ENCODE data around the gene MAPK11.

MAPK11 gene

DNA sequence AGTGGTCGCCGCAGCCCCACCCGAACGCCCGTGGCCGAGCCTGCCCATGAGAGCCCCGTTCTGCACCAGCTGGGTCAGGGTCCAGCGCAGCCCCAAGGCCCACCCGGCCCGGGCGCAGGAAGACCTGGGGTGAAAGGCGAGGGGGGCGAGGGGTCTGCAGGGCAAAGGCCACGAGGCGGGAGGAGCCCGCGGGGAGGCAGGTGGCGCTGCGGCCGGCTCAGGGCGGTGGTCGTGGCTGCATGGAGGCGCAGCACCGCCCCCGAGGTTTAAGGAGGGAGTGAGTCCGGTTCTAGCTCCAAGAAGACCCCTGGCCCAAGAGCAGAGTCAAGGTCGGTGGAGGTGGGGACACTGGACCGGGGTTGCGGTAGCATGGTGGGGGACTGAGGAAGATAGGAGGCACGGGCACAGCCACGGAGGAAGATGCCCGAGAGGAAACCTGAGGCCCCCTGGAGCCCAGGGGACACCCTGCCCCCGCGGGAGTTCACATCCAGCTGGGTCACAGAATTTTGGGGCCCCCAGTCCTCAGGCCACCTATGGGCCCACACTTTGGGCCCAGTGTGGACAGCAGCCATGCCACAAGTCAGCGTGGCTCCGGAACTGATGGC lies 18.6 kb downstream of the MAPK11 start:
- Histone ChIP-seq H3K36me3 (ENCODE audit: insufficient read depth, low read length) (no peaks in the 10 kb centered on the region), H3K4me1 (ENCODE audit: insufficient read depth, low read length) (no peaks in the 10 kb centered on the region), H3K9me3 (ENCODE audit: control insufficient read depth, insufficient read depth, low read length) (no peaks in the 10 kb centered on the region), H3K9ac (ENCODE audit: low read depth, low read length) (peak overlapping the region; percentile 83; the same call in 1 of the 2 replicates)

DNA sequence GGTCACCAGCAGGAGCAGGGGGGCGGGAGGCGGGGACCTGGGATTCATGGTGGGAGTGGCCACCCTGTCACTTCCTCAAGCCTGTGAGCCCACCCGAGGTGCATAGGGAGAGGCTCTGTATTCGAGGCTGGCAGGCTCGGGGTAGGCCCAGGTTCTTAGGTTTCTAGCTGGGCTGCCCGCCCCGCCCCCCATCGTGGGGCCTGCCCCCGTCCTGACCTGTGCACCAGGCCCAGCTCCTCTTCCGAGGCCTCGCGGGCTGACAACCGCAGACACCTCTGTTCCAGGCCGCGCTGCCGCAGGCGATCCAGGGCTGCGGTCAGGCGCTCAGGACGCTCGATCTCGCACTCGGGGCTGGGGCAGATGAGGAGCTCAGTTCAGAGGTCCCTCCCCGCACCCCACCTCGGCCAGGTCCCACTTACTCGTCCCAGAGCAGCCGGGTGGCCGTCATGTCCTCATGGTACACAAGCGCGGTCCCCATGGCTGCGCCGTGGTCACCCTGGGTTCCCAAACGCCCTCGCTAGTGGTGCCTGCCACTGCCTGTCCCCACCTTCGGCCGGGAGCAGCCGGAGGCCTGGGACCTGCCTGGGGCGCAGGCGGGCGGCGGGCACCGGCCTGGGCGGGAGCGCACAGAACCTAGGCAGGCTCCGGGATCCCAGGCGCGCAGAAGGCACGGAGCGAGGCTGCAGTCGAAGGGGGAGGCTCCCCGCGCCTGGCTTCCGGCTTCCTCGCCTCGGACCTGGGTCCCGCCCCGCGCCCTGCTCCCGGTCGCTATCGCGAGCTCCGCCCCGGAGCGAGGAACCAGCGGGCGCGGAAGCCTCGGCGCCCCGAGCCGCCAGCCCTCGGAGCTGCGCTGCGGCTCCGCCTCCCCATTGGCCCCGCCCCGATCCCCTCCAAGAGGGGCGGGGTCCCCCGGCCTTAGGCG lies 19.4 kb downstream of the MAPK11 start, which contains the start of gene HDAC10:
HDAC10 (minus strand) TSS at position 711 of the 922 bp plus-strand sequence; CDS start at position 478, 233 bp downstream.
- H3K9me3 ChIP-seq (ENCODE audit: control insufficient read depth, insufficient read depth, low read length) = no peaks in the 10 kb centered on the region
- H3K9ac ChIP-seq (ENCODE audit: low read depth, low read length) = peak within 1 kb of the TSS; percentile 83
- no peaks in the 10 kb centered on the region for H3K36me3 ChIP-seq (ENCODE audit: insufficient read depth, low read length)
- H3K4me1 ChIP-seq (ENCODE audit: insufficient read depth, low read length) = no peaks in the 10 kb centered on the region

DNA sequence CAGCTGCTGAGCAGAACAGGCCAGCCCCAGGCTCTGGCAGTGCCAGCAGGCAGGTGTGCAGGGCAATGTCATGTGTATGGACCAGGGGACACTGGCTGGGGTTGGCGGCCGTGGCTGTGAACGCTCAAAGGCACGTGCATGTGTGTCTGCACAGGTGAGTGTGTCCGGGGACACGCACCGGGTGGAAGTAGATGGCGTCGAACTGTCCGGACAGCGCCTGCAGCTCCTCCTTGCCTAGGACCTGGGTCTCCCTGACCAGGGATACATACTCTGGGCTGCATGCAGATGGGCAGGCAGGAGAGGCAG lies 20.0 kb downstream of the MAPK11 start:
- Histone ChIP-seq H3K4me1 (ENCODE audit: insufficient read depth, low read length) (no peaks in the 10 kb centered on the region), H3K9ac (ENCODE audit: low read depth, low read length) (peak overlapping the region; percentile 83; the same call in 1 of the 2 replicates), H3K9me3 (ENCODE audit: control insufficient read depth, insufficient read depth, low read length) (no peaks in the 10 kb centered on the region), H3K36me3 (ENCODE audit: insufficient read depth, low read length) (no peaks in the 10 kb centered on the region)

DNA sequence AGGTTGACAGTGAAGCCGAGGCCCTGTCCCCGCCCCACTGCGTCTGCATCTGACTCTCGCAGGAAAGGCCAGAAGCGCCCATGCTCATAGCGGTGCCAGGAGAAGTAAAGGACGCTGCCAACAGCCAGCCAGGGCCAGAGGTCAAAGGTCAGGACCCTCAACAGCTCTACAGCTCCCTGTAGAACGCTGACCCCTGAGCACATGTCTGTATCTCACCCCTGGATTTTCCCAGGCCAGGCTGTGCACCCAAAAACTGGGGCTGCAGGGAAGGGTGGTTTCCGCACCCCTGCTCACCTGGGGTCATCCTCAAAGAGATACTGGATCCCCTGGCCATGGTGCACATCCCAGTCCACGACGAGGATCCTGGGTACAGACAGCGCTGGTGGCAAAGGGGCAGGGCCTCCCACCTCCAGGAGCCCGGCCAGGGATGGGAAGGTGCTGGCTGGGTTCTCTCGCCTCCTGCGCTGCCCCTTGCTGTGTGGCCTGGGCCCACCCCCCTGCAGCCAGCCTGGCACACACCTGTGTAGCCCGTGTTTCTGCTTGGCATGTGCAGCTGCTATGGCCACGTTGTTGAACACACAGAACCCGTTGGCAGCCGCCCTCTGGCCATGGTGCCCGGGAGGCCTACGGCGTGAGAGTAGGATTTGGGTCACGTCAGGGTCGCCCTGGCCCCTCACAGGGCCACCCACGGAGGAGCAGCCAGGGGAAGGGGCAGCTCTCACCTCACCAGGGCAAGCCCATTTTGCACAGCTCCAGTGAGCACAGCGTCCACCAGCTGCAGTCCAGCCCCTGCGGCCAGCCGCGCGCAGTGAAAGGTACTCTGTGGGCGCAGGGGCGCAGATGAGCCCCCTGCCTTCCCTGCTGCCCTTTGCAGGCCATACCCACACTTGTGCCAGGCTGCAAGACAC lies 20.6 kb downstream of the MAPK11 start:
- Histone ChIP-seq H3K9ac (ENCODE audit: low read depth, low read length) (no peak overlapping the region), H3K4me1 (ENCODE audit: insufficient read depth, low read length) (no peaks in the 10 kb centered on the region), H3K36me3 (ENCODE audit: insufficient read depth, low read length) (no peaks in the 10 kb centered on the region), H3K9me3 (ENCODE audit: control insufficient read depth, insufficient read depth, low read length) (no peaks in the 10 kb centered on the region)

DNA sequence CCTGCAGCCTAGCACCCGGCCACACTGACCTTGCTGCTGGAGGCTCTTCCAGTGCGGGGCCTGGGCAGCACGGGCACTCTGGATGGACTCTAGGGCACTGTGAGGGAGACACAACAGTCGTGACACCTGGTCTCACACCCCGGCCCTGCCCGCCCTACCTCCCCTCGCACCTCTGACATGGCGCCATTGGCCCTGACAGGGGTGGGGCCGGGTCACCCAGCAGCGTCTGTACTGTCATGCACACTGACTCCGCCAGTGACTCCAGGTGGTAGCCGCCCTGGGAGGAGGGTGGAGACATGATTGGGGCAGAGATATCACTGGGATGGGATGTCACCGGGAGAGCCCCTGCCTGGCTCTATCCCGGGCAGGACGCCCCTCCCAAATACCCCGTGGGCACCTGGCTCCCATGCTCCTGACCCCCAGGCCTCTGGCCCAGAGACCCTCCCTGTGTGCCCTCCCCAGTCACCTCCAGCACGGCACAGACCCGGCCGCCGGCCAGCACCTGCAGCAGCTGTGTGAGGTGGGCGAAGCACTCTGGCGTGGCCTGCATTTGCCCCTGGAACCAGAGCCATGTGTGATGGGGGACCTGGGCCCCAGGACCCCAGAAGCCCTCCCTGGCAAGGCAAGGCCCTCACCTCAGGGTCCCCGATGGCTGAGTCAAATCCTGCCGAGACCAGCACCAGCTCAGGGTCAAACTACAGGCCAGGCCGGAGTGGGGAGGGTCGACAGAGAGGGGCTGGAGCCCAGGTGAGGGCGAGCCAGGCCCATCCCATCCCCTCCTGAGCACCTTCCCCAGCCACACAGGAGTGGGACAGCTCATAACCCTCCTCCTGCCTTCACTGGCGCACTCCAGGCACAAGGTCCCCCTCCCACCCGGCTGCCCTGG lies 21.7 kb downstream of the MAPK11 start:
- H3K9me3 ChIP-seq (ENCODE audit: control insufficient read depth, insufficient read depth, low read length) = no peaks in the 10 kb centered on the region
- H3K36me3 ChIP-seq (ENCODE audit: insufficient read depth, low read length) = no peaks in the 10 kb centered on the region
- H3K9ac ChIP-seq (ENCODE audit: low read depth, low read length) = no peak overlapping the region
- H3K4me1 ChIP-seq (ENCODE audit: insufficient read depth, low read length) = no peaks in the 10 kb centered on the region

DNA sequence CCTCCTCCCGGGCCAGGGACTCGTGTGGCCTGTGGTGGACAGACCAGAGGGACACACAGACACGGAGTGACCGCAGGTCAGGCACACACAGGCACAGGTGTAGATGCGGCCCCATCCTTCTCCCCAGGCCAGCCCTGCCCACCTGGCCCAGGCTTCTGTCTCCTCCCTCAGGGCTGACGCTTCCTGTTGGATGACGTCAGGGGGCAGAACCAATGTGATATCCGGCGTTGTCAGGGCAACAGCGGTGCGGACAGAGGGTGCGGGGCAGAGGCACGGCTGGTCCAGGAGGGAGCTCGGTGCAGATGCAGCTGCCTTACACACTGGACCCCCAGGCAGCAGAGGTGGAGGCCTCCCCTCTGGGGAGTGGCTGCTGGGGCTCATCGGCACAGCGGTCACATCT lies 22.4 kb downstream of the MAPK11 start:
- H3K4me1 ChIP-seq (ENCODE audit: insufficient read depth, low read length) = no peaks in the 10 kb centered on the region
- no peaks in the 10 kb centered on the region for H3K36me3 ChIP-seq (ENCODE audit: insufficient read depth, low read length)
- H3K9ac ChIP-seq (ENCODE audit: low read depth, low read length) = no peak overlapping the region
- no peaks in the 10 kb centered on the region for H3K9me3 ChIP-seq (ENCODE audit: control insufficient read depth, insufficient read depth, low read length)

DNA sequence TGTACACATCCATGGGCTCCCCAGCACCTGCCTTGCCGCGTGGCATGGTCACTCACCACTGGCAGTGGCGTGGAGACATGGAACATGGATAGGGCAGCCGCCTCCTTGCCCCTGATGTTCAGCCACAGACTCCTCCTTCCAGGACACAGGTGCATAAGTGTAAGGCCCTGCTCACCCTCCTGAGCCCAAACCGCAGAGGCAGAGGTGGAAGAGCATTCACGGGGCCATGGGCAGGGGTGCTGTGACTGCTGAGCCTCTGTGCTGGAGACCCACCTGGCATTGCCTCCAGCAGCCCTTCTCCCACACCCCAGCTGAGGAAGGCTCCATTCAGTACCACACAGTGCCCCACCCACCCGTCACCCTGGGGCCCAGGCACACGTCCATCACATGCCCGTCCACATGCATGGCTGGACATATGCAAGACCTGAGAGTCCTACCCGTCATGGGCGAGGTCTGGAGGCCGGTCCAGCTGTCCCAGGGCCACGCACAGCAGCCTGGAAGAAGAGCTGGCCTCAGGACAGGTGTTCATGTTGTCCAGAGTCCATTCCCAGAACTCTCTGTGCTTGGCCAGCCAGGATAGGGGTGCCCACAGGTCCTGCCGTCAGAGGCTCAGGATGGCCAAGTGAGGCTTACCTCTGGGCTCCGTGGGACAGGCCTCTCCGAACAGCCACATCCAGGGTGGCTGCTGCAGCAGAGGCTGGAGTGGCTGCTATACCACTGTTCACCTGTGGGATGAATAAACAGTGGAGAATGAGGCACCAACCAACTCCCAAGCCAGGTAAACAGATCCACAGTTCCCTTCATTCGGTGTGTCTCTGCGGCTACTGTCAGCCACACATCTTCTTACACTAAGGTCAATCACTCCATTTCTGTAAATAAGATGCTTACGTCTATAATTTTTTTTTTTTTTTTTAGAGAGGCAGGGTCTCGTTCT lies 23.7 kb downstream of the MAPK11 start:
- H3K9ac ChIP-seq (ENCODE audit: low read depth, low read length) = no peak overlapping the region
- no peaks in the 10 kb centered on the region for H3K36me3 ChIP-seq (ENCODE audit: insufficient read depth, low read length)
- H3K4me1 ChIP-seq (ENCODE audit: insufficient read depth, low read length) = no peaks in the 10 kb centered on the region
- H3K9me3 ChIP-seq (ENCODE audit: control insufficient read depth, insufficient read depth, low read length) = no peaks in the 10 kb centered on the region

DNA sequence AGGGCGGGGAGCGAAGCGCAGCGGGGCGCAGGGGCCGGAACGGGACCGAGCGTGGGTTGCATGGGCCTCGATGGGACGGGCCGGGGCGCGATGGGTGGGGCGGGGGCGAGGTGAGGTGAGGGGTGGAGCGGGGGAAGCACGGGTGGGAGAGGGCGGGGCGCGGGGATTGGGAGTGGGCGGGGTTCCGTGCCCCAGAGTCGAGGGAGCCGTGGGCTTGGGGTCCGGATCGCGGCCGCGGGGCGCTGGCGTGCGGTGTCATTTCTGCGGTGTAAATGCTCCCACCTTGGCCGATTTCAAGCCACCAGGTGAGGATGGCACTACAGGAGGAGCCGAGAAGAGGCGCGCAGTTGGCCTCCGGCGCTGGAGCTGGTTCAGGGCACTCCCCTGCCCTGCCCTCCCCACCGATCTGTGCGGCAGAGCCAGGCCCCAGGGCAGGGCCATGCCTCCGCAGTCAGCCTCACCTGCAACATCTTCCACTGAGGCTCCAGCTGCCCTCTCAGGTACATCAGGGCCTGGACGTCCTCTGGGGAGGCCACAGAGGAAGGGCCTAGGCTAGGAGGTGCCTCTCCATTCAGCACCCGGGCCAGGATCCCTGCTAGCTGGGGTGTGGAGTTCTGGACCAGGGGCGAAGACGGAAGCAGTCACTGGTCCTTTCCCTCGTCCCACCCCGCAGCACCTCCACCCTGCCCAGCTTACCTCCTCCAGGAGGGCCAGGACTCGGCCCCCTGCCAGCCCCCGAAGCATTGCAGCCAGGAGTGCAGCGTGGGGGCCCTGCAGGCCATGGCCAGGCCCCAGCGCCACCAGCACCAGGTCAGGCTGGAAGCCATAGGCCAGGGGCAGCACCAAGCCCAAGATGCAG lies 24.7 kb downstream of the MAPK11 start:
- Histone ChIP-seq H3K9ac (ENCODE audit: low read depth, low read length) (peak overlapping the region; percentile 100), H3K36me3 (ENCODE audit: insufficient read depth, low read length) (0 out of 2 replicates have a peak, but pooled peaks cover under 1% of the 10 kb centered on the region), H3K9me3 (ENCODE audit: control insufficient read depth, insufficient read depth, low read length) (no peaks in the 10 kb centered on the region), H3K4me1 (ENCODE audit: insufficient read depth, low read length) (no peaks in the 10 kb centered on the region)

DNA sequence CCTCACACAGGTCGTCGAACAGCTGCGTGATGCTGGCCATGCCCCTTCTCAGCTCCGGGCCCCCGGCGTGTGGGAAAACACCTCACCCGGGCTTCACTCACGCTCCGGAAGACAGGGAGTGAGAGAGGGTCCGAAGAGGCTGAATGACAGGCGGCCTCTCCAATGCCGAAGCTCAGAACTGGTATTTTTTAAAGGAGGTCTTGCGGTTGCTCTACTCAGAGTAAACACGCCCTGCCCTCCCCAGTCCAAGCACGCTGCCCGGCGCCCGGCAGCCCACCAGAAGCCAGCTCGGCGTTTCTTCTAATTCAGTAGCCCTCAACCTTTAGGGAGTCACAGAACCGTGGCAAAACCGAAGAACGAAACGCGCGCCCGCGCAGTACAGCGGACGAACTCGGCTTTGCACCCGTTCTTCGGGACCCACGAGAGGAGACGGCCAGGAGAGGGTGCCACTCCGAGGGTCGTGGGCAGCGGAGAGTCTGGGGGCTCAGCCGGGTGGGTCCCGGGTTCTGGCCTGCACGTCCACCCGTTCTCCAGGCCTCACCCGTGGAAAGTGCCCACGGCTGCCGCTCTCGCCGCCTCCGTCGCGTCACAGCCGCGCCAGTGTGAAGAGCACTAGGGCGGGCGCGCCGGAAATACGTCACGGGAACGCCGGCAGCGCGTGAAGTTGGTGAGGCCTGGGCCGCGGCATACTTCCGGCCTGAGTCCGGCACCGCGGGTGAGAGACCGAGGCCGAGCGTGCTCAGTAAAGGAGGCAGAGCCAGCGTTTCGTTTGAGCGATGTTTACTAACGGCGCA lies 25.6 kb downstream of the MAPK11 start, which contains the start of gene TUBGCP6:
TUBGCP6 (minus strand) TSS at position 604 of the 794 bp plus-strand sequence; CDS start at position 40, 564 bp downstream.
- Histone ChIP-seq H3K9ac (ENCODE audit: low read depth, low read length) (peak within 1 kb of the TSS; percentile 100), H3K36me3 (ENCODE audit: insufficient read depth, low read length) (0 out of 2 replicates have a peak, but pooled peaks cover 4% of the 10 kb centered on the region), H3K4me1 (ENCODE audit: insufficient read depth, low read length) (no peaks in the 10 kb centered on the region), H3K9me3 (ENCODE audit: control insufficient read depth, insufficient read depth, low read length) (no peaks in the 10 kb centered on the region)

DNA sequence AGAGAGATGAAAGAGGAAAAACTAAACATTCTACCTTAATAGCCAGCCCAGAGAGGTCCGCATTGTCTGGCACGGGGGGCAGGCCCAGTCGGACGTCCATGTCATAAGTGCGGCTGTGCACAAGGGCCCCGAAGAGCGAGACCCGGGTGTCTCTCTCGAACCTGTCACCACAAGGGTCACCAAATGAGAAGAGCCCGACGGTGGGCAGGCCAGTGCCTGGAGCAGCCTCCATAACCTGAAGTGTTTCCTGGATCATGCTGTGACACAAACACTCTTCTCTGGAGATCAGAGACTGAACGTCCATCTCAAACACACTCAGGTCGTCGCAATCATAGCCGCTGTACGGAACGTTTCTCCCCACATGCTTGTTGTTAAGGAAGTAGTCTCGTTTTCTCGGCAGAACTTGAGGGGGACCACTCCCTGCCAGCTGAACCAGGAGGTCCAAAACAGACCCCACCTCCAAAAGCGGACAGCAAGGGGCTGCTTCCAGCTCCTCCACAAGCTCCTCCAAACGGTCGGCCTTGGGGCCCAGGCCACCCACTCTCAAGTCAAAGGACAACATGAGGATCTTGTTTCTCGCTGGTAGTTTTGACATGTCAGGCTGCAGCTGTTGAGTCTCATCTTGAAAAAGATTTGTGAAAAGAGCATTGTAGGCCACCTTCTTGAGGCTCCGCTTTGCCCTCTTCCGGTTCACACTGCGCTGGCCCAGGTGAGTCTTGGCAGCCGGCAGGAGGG lies 26.3 kb downstream of the MAPK11 start:
- Histone ChIP-seq H3K36me3 (ENCODE audit: insufficient read depth, low read length) (0 out of 2 replicates have a peak, but pooled peaks cover 4% of the 10 kb centered on the region), H3K9ac (ENCODE audit: low read depth, low read length) (peak overlapping the region; percentile 100), H3K9me3 (ENCODE audit: control insufficient read depth, insufficient read depth, low read length) (no peaks in the 10 kb centered on the region), H3K4me1 (ENCODE audit: insufficient read depth, low read length) (no peaks in the 10 kb centered on the region)

DNA sequence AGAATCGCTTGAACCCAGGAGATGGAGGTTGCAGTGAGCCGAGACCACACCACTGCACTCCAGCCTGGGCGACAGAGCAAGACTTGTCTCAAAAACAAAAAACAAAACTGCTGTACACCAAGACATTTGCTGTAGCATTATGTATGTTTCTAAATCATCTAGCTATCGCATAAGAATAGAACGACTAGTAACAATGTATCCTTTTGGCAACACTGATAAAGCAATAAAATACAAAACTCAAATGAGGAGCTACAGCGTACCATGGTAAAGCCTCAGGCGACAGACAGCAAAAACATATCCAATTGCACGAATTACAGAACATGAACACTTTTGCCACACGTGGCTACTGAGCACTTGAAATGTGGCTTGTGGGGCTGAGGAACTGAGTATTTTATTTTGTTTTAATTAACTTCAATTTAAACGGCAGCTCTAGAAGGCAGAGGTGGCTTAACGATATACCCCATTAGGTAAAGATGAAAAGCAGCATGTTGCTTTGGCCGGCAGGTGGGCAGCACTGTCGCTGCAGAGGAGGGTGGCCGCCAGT lies 27.7 kb downstream of the MAPK11 start:
- H3K9me3 ChIP-seq (ENCODE audit: control insufficient read depth, insufficient read depth, low read length) = no peaks in the 10 kb centered on the region
- H3K4me1 ChIP-seq (ENCODE audit: insufficient read depth, low read length) = no peaks in the 10 kb centered on the region
- H3K36me3 ChIP-seq (ENCODE audit: insufficient read depth, low read length) = 0 out of 2 replicates have a peak, but pooled peaks cover 4% of the 10 kb centered on the region
- no peak overlapping the region; the same call in 1 of the 2 replicates for H3K9ac ChIP-seq (ENCODE audit: low read depth, low read length)

Measured in ES-I3 (cell line).